H1 (cell line): Measurements from ENCODE around the gene STK39. TPM values are rescaled to one million over a fixed set of nuclear protein-coding genes. Genes with fewer than 3 reads are reported as not detected.

ENCODE experiments used
- CTCF ChIA-PET: fragments of 300-600 bp; sonication (Branson Sonifier 250); formaldehyde crosslinking; loops from one replicate; lab custom pipeline; 2021; ENCODE audit not compliant: partially characterized antibody; lab: Charles Lee
- POLR2A ChIA-PET: fragments of 300-600 bp; sonication (Branson Sonifier 250); formaldehyde crosslinking; loops from one replicate; lab custom pipeline; 2021; ENCODE audit warnings: inconsistent platforms; ENCODE audit not compliant: partially characterized antibody; lab: Charles Lee
- DNase-seq, 2 experiments: peaks; one replicate each; pipeline versions ENCODE4 v3.0.0 to v3.0.0-alpha.2; 2010 to 2022; ENCODE audit warnings: low spot score in 2 of 2, low read depth in 1 of 2, mixed read lengths in 1 of 2
- FAIRE-seq: peaks from 2 replicates; lab custom pipeline; 2011; peaks lifted over from hg19 to GRCh38; lab: Jason Lieb, UNC
- H2AFZ ChIP-seq: 2 replicates; pipeline ENCODE4 v1.8.1; 2012; ENCODE audit warnings: low read length, inconsistent platforms
- H2AK5ac ChIP-seq: 2 replicates; pipeline ENCODE4 v1.6.1; 2013; ENCODE audit warnings: low read depth, low read length
- H2BK120ac ChIP-seq: replicated peaks from 2 replicates; pipeline ENCODE3; 2013; ENCODE audit warnings: low read depth, low read length, inconsistent platforms
- H2BK12ac ChIP-seq: 2 replicates; pipeline ENCODE4 v1.6.1; 2013; ENCODE audit warnings: low read depth, low read length
- H2BK15ac ChIP-seq: 2 replicates; pipeline ENCODE4 v1.6.1; 2013; ENCODE audit warnings: low read length
- H2BK20ac ChIP-seq: 2 replicates; pipeline ENCODE4 v1.6.1; 2013; ENCODE audit warnings: low read length
- H2BK5ac ChIP-seq: 2 replicates; pipeline ENCODE4 v1.6.1; 2013; ENCODE audit warnings: low read depth, low read length
- H3K14ac ChIP-seq: 2 replicates; pipeline ENCODE4 v1.6.1; 2013; ENCODE audit warnings: inconsistent platforms; ENCODE audit not compliant: insufficient read length
- H3K18ac ChIP-seq: 2 replicates; pipeline ENCODE4 v1.6.1; 2013; ENCODE audit warnings: low read length; ENCODE audit errors: extremely low read depth
- H3K23ac ChIP-seq: 2 replicates; pipeline ENCODE4 v1.6.1; 2013; ENCODE audit warnings: inconsistent platforms; ENCODE audit not compliant: insufficient read length
- H3K23me2 ChIP-seq: 2 replicates; pipeline ENCODE4 v1.6.1; 2013; ENCODE audit warnings: low read depth, low read length
- H3K27ac ChIP-seq: 2 replicates; pipeline ENCODE4 v1.6.1; 2011; ENCODE audit warnings: low read depth, low read length, inconsistent platforms
- H3K27me3 ChIP-seq, 4 experiments: replicated peaks in 1 of 4; 1 replicate in 1 of 4; 2 replicates in 3 of 4; pipeline versions ENCODE4 v1.6.1 to v1.8.1; 2011 to 2013; ENCODE audit warnings: low read length in 3 of 4, mild to moderate bottlenecking in 3 of 4, inconsistent platforms in 2 of 4, mixed read lengths in 2 of 4, moderate library complexity in 1 of 4; ENCODE audit not compliant: control insufficient read depth in 3 of 4, insufficient read depth in 3 of 4; ENCODE audit errors: extremely low read depth in 1 of 4
- H3K36me3 ChIP-seq, 4 experiments: 2 replicates each; pipeline versions ENCODE4 v1.6.1 to v1.8.1; 2011 to 2013; ENCODE audit warnings: mild to moderate bottlenecking in 4 of 4, low read length in 3 of 4, moderate library complexity in 2 of 4, control low read depth in 1 of 4, inconsistent platforms in 1 of 4; ENCODE audit not compliant: insufficient read depth in 4 of 4, control insufficient read depth in 2 of 4
- H3K4ac ChIP-seq: replicated peaks from 2 replicates; pipeline ENCODE3; 2013; ENCODE audit warnings: low read length, low read depth, mixed read lengths, inconsistent platforms; ENCODE audit not compliant: insufficient read length
- H3K4me1 ChIP-seq, 4 experiments: replicated peaks in 1 of 4; 1 replicate in 1 of 4; 2 replicates in 3 of 4; pipeline versions ENCODE4 v1.6.1 to v1.8.1; 2011 to 2013; ENCODE audit warnings: low read length in 3 of 4, inconsistent platforms in 2 of 4, mixed read lengths in 1 of 4; ENCODE audit not compliant: insufficient read depth in 4 of 4, control insufficient read depth in 3 of 4
- H3K4me2 ChIP-seq, 2 experiments: 2 replicates each; pipeline versions ENCODE4 v1.6.1 to v1.8.1; 2011 to 2013; ENCODE audit warnings: low read depth in 2 of 2, low read length in 2 of 2, control low read depth in 1 of 2, inconsistent platforms in 1 of 2, mild to moderate bottlenecking in 1 of 2; ENCODE audit not compliant: insufficient read depth in 1 of 2
- H3K4me3 ChIP-seq, 4 experiments: fragments of 200-600, 300-600 bp in 1 of 4; sonication (generic), shearing (Covaris generic), sonication (Bioruptor Twin) in 1 of 4; 2 replicates each; pipeline versions ENCODE4 v1.5.1 to v1.8.1; 2011 to 2016; ENCODE audit warnings: low read length in 4 of 4, low read depth in 3 of 4, control low read depth in 2 of 4, inconsistent platforms in 2 of 4, mild to moderate bottlenecking in 2 of 4, mixed read lengths in 1 of 4, moderate library complexity in 1 of 4; ENCODE audit not compliant: insufficient read depth in 2 of 4; ENCODE audit errors: extremely low read depth in 1 of 4
- H3K56ac ChIP-seq: replicated peaks from 2 replicates; pipeline ENCODE3; 2013; ENCODE audit warnings: low read depth, mild to moderate bottlenecking, mixed read lengths, low read length, inconsistent platforms; ENCODE audit not compliant: insufficient read length
- H3K79me1 ChIP-seq: 2 replicates; pipeline ENCODE4 v1.6.1; 2013; ENCODE audit warnings: low read depth, low read length, control low read depth
- H3K79me2 ChIP-seq, 2 experiments: 2 replicates each; pipeline versions ENCODE4 v1.6.1 to v1.8.1; 2012 to 2013; ENCODE audit warnings: low read length in 2 of 2, mild to moderate bottlenecking in 2 of 2, inconsistent platforms in 1 of 2; ENCODE audit not compliant: insufficient read depth in 2 of 2, control insufficient read depth in 1 of 2
- H3K9ac ChIP-seq, 4 experiments: replicated peaks in 1 of 4; 1 replicate in 1 of 4; 2 replicates in 3 of 4; pipeline versions ENCODE4 v1.6.1 to v1.8.1; 2011 to 2013; ENCODE audit warnings: low read depth in 3 of 4, low read length in 3 of 4, control low read depth in 2 of 4, mild to moderate bottlenecking in 2 of 4, moderate library complexity in 2 of 4, inconsistent platforms in 1 of 4; ENCODE audit errors: extremely low read depth in 1 of 4
- H3K9me3 ChIP-seq, 2 experiments: 2 replicates each; pipeline versions ENCODE4 v1.6.1 to v1.8.1; 2012 to 2013; ENCODE audit warnings: mild to moderate bottlenecking in 2 of 2, moderate library complexity in 2 of 2, control low read depth in 1 of 2, inconsistent platforms in 1 of 2, low read depth in 1 of 2, low read length in 1 of 2, mixed read lengths in 1 of 2; ENCODE audit not compliant: insufficient read depth in 2 of 2
- H4K20me1 ChIP-seq, 2 experiments: replicated peaks in 1 of 2; 2 replicates each; pipeline versions ENCODE3 to v1.8.1; 2011 to 2013; ENCODE audit warnings: inconsistent platforms in 2 of 2, low read length in 2 of 2, mild to moderate bottlenecking in 1 of 2; ENCODE audit not compliant: insufficient read depth in 2 of 2, control insufficient read depth in 1 of 2
- H4K5ac ChIP-seq: 2 replicates; pipeline ENCODE4 v1.6.1; 2013; ENCODE audit warnings: low read length, low read depth, mixed read lengths, inconsistent platforms; ENCODE audit not compliant: insufficient read length
- H4K8ac ChIP-seq: 2 replicates; pipeline ENCODE4 v1.8.0; 2013; ENCODE audit warnings: mild to moderate bottlenecking, moderate library complexity, low read length, inconsistent platforms; ENCODE audit not compliant: insufficient read depth; ENCODE audit errors: extremely low read depth
- H4K91ac ChIP-seq: replicated peaks from 2 replicates; pipeline ENCODE3; 2013; ENCODE audit warnings: low read length, mixed read lengths, inconsistent platforms; ENCODE audit not compliant: insufficient read length
- BACH1 ChIP-seq: IDR thresholded peaks from 2 replicates; pipeline ENCODE4 v1.6.1; 2012; ENCODE audit warnings: low read length, improper control_type of control experiment
- CBX5 ChIP-seq: fragments of 300-800, 300-1000 bp; sonication (generic); IDR thresholded peaks from 2 replicates; pipeline ENCODE4 v1.7.1; 2016; ENCODE audit warnings: antibody characterized with exemption, low read length, low read depth
- CBX8 ChIP-seq: fragments of 300-800, 300-1000 bp; sonication (generic); IDR thresholded peaks from 2 replicates; pipeline ENCODE4 v1.7.1; 2016; ENCODE audit warnings: low read depth, low read length, borderline replicate concordance
- CHD1 ChIP-seq: IDR thresholded peaks from 2 replicates; pipeline ENCODE4 v1.6.1; 2012; ENCODE audit warnings: low read depth, low read length, improper control_type of control experiment
- CHD2 ChIP-seq: IDR thresholded peaks from 2 replicates; pipeline ENCODE4 v1.6.1; 2012; ENCODE audit warnings: low read length, improper control_type of control experiment
- CREB1 ChIP-seq: IDR thresholded peaks from 2 replicates; pipeline ENCODE4 v1.6.1; 2012; ENCODE audit warnings: inconsistent platforms
- EZH2 ChIP-seq: fragments of 200-600 bp; sonication (generic); IDR thresholded peaks from 2 replicates; pipeline ENCODE4 v1.7.1; 2012; ENCODE audit warnings: low read depth, mild to moderate bottlenecking, moderate library complexity, low read length, inconsistent platforms; ENCODE audit not compliant: severe bottlenecking
- HDAC6 ChIP-seq: IDR thresholded peaks from one replicate; pipeline ENCODE4 v1.7.1; 2012; ENCODE audit warnings: low read depth, mild to moderate bottlenecking, inconsistent platforms, low read length, moderate library complexity
- RFX5 ChIP-seq: IDR thresholded peaks from 2 replicates; pipeline ENCODE4 v1.6.1; 2011; ENCODE audit warnings: low read depth, low read length, improper control_type of control experiment, borderline replicate concordance
- RNF2 ChIP-seq: fragments of 200-900, 300-1000 bp; sonication (generic); IDR thresholded peaks from 2 replicates; pipeline ENCODE4 v1.7.1; 2016; ENCODE audit warnings: borderline replicate concordance, low read depth, mild to moderate bottlenecking, antibody characterized with exemption, low read length; ENCODE audit not compliant: poor library complexity, severe bottlenecking; ENCODE audit errors: missing control alignments
- TAF1 ChIP-seq: IDR thresholded peaks from 2 replicates; pipeline ENCODE4 v1.6.1; 2011; ENCODE audit warnings: mild to moderate bottlenecking, low read depth, low read length
- TBP ChIP-seq: IDR thresholded peaks from 2 replicates; pipeline ENCODE4 v1.6.1; 2011; ENCODE audit warnings: low read depth, low read length, improper control_type of control experiment
- whole genome bisulfite sequencing, 2 experiments: shearing (Covaris generic) in 1 of 2; methylation state at CpG; one replicate each; pipeline versions ENCODE4 v1.1.6 to v1.1.7; 2013 to 2015; ENCODE audit warnings: low lambda C conversion rate in 2 of 2, mixed read lengths in 2 of 2, inconsistent platforms in 1 of 2, low coverage in 1 of 2, missing lambda C conversion rate in 1 of 2; ENCODE audit not compliant: insufficient replicate concordance in 2 of 2, insufficient coverage in 1 of 2, insufficient read length in 1 of 2; ENCODE audit errors: extremely low coverage in 1 of 2, missing lambda C conversion rate in 1 of 2; 5-methylcytosine and 5-hydroxymethylcytosine counted together
- polyA plus RNA-seq, 7 experiments: library from polyadenylated mRNA; depleted of rRNA in 3 of 7; stranded (reverse) in 5 of 7; unstranded in 2 of 7; fragments of >200 nt in 5 of 7; fragments of 200-250 nt in 2 of 7; gene quantifications; 1 replicate in 5 of 7; 2 replicates in 1 of 7; 4 replicates in 1 of 7; pipeline versions ENCODE4 v1.2.1 to v1.2.3, GENCODE V29; 2011 to 2013; ENCODE audit warnings: missing spikeins in 2 of 7, mixed read lengths in 2 of 7
- total RNA-seq: library from RNA; stranded (reverse); fragmentation: NEBNext Ultra II Directional; extraction: Animal tissue kit (Norgen Biotek cat#: 25700); gene quantifications from 2 replicates; pipeline ENCODE4 v1.2.1, GENCODE V29; 2021
- TF ChIP-seq, protein P1 (sequence below): IDR thresholded peaks from 2 replicates; pipeline ENCODE4 v1.6.1; 2012; ENCODE audit warnings: inconsistent platforms

STK39 gene
- total and polyA plus RNA-seq, 2 of the 8 experiments (the other 6 are each of a cell fraction or from before 2014, with no cell fraction given): 13.7 to 23.8 TPM

DNA sequence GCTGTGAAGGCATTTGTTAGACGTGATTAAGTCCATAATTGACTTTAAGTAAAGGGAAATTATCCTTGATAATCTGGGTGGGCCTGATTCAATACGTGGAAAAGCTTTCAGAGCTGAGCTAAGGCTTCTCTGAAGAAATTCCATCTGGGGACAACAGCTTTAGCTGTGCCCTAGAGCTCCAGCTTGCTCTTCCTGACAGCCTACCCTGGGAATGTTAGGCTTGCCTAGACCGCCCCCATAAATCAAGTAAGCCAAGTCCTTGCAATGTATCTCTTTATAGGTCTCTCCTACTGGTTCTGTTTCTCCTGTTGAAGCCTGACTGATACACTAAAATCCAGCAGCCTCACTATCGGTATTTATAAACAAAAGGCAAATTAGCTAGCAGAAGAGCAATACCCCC lies 160.0 kb downstream of the STK39 start:
- H3K79me2 ChIP-seq: no peaks in the 10 kb centered on the region
- CTCF ChIA-PET: interaction anchor here (0.6 to 5.0 kb wide), 7 partner anchors 23 to 97 kb away, joined by 3 to 32 read pairs (median 3); no protein-coding TSS in a partner anchor

More for the DNA sequence above, 160.0 kb downstream of the STK39 start:
- Histone ChIP-seq H4K8ac (no peak overlapping the region), H3K14ac (no peak overlapping the region), H2BK12ac (no peak overlapping the region), H3K4me2 (no peak overlapping the region), H3K27ac (no peak overlapping the region), H3K56ac (no peak overlapping the region), H2BK15ac (no peak overlapping the region), H2AFZ (no peak overlapping the region), H3K27me3 (no peaks in the 10 kb centered on the region), H3K4ac (no peak overlapping the region), H3K23me2 (no peaks in the 10 kb centered on the region; the same call in 1 of the 2 replicates), H3K79me1 (no peaks in the 10 kb centered on the region), H3K9ac (no peak overlapping the region)
- FAIRE-seq: no peak
- POLR2A ChIA-PET: no interaction called here
- TF ChIP-seq EZH2 (no peak), CREB1 (no peak), HDAC6 (no peak), TAF1 (no peak), TBP (no peak), RFX5 (no peak), CBX5 (no peak), CHD1 (no peak), CBX8 (no peak), BACH1 (no peak), RNF2 (no peak), CHD2 (no peak)
- TF ChIP-seq, protein P1, sequence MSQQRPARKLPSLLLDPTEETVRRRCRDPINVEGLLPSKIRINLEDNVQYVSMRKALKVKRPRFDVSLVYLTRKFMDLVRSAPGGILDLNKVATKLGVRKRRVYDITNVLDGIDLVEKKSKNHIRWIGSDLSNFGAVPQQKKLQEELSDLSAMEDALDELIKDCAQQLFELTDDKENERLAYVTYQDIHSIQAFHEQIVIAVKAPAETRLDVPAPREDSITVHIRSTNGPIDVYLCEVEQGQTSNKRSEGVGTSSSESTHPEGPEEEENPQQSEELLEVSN: no peak
- TF ChIP-seq, all 59 proteins: peak for 0
- no peak overlapping the region for H2BK120ac ChIP-seq
- H4K20me1 ChIP-seq: no peaks in the 10 kb centered on the region
- no peak overlapping the region for H2BK5ac ChIP-seq
- H3K23ac ChIP-seq: no peak overlapping the region
- H3K36me3 ChIP-seq: no peaks in the 10 kb centered on the region
- H4K91ac ChIP-seq: no peak overlapping the region
- no peak overlapping the region for H3K4me3 ChIP-seq
- WGBS, 2 experiments: 92% methylated on average over 4 of the region's 4 CpGs; no CpG with 5 or more reads in 1 of the 2 experiments
- no peaks in the 10 kb centered on the region for H3K4me1 ChIP-seq
- H2AK5ac ChIP-seq: no peak overlapping the region
- no peak overlapping the region for H4K5ac ChIP-seq
- no peaks in the 10 kb centered on the region for H3K9me3 ChIP-seq
- H3K18ac ChIP-seq: no peak overlapping the region
- no peak overlapping the region for H2BK20ac ChIP-seq
- no peak for DNase-seq
